Measurements from ENCODE around the gene GCG. TPM values are rescaled to one million over a fixed set of nuclear protein-coding genes. Genes with fewer than 3 reads are reported as not detected.

Gene GCG
- total RNA-seq, 1 experiment from 2014 or later = not detected

DNA sequence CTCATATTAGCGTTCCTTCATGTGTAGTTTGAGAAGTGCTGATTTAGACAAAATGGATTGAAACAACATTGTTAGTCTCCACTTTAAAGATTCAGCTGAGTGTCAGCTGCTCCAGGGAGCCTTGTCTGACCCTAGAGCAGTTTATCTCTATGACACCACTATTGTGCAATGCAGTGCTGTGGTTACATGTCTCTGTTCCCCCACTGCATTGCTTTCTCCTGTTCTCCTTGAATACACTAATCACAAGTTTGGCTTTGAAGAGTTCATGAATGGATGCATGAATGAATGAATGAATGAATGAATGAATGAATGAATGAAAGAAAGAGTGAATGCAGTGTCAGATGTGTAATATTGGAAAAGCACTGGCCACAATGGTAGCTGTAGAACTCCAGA is 38.3 kb downstream of the GCG start:
- peaks cover 6% of the 10 kb centered on the region for H3K9me3 Mint-ChIP-seq (ENCODE audit: low read depth, unreplicated experiment)
- BruUV-seq (replicated peaks) = no TSS peak
- DNase-seq = no peak
- H3K4me3 Mint-ChIP-seq (ENCODE audit: low read depth, unreplicated experiment) = no peak overlapping the region
- no peaks in the 10 kb centered on the region for H3K36me3 Mint-ChIP-seq (ENCODE audit: insufficient read depth, unreplicated experiment)
- TF ChIP-seq, protein P1, sequence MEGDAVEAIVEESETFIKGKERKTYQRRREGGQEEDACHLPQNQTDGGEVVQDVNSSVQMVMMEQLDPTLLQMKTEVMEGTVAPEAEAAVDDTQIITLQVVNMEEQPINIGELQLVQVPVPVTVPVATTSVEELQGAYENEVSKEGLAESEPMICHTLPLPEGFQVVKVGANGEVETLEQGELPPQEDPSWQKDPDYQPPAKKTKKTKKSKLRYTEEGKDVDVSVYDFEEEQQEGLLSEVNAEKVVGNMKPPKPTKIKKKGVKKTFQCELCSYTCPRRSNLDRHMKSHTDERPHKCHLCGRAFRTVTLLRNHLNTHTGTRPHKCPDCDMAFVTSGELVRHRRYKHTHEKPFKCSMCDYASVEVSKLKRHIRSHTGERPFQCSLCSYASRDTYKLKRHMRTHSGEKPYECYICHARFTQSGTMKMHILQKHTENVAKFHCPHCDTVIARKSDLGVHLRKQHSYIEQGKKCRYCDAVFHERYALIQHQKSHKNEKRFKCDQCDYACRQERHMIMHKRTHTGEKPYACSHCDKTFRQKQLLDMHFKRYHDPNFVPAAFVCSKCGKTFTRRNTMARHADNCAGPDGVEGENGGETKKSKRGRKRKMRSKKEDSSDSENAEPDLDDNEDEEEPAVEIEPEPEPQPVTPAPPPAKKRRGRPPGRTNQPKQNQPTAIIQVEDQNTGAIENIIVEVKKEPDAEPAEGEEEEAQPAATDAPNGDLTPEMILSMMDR (IDR thresholded peaks at IDR 0.05; ENCODE audit: unreplicated experiment) = no peak
- H3K27me3 Mint-ChIP-seq (ENCODE audit: unreplicated experiment) = no peaks in the 10 kb centered on the region
- CTCF ChIA-PET = no interaction called here
- no peak overlapping the region for H3K27ac Mint-ChIP-seq (ENCODE audit: unreplicated experiment)
- no peaks in the 10 kb centered on the region for H3K4me1 Mint-ChIP-seq (ENCODE audit: low read depth, unreplicated experiment)
- intact Hi-C loops (cut with micrococcal nuclease; ENCODE audit: unreplicated experiment) = no loop called here

DNA sequence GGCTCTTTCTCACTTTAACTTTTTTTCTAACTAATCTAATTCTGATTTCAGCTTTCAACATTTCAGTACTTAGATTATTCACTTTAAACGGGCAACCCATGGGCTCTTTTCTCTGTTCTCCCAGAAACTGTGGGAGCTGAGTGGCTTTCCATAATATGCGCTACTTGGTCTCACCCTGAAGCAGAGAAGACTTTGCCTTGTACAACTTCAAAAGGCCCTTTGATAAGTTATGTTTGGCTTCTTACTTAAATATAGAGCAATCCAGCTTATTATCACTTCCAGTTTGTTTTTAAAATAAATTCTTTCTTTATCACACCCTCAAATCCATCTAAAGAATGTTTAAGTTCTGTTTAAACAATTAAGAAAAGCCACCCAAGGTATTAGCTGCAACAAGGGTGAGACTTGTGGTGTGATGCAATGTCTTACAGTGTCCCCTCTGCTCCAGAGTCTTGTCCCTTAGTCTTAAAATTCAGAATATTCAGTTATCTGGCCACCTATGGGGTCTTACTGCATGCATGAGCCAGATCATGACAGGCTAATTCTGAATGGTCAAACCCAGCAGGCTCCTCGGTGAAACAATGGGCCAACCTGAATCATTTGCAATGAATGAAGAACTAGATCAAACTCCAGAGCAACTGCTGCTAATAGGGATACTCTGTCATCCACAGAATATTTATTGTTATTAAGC is 38.8 kb downstream of the GCG start:
- Mint-ChIP-seq H3K36me3 (ENCODE audit: insufficient read depth, unreplicated experiment) (no peaks in the 10 kb centered on the region), H3K4me3 (ENCODE audit: low read depth, unreplicated experiment) (no peak overlapping the region), H3K4me1 (ENCODE audit: low read depth, unreplicated experiment) (peaks cover 2% of the 10 kb centered on the region), H3K9me3 (ENCODE audit: low read depth, unreplicated experiment) (peaks cover 6% of the 10 kb centered on the region), H3K27ac (ENCODE audit: unreplicated experiment) (no peak overlapping the region), H3K27me3 (ENCODE audit: unreplicated experiment) (no peaks in the 10 kb centered on the region)
- BruUV-seq (replicated peaks) = no TSS peak
- TF ChIP-seq, protein P1 (IDR thresholded peaks at IDR 0.05; ENCODE audit: unreplicated experiment) = no peak
- DNase-seq = no peak
- intact Hi-C loops (cut with micrococcal nuclease; ENCODE audit: unreplicated experiment) = no loop called here
- CTCF ChIA-PET = interaction anchor here (0.6 kb wide), 1 partner anchor 241 kb away, joined by 4 read pairs; no protein-coding TSS in a partner anchor

DNA sequence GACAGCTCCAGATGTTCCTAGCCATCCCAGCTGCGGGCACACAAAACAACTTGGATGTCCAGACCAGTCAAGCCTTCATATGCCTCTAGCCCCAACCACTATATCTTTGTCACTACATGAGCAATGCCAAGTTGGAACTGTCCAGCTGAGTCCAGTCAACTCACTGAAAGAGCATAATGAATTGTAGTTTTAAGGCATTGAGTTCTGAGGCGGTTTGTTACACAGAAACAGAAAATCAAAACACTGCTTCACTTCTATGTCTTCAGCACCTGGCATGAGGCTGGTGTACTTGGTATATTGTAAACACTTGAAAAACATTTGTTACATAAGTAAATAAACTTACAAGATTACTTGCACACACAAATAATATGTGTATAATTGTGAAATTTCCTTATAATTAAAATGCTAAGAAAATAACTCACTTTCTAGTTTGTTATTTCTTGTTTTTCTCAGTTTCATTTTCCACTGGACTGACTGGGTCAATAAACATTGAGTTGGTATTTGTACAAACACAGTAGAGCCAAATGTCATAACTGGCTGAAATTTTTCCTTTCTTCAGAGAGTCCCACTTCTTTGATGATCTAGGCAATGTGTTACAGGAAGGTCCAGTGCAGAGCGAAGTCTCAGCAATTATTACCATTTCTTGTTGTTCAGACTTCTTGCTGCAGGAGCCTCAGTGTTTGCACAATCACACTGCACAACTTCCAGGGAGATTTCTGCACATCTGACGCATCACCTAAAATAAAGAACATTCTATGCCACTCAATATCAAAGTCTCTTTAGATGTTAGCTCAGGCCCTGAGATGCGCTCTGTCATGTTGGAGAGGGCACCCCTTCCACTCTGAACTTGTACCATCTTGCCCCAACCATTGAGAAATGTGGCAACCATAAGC is 39.8 kb downstream of the GCG start:
- H3K27me3 Mint-ChIP-seq (ENCODE audit: unreplicated experiment) = no peaks in the 10 kb centered on the region
- peaks cover 7% of the 10 kb centered on the region for H3K4me1 Mint-ChIP-seq (ENCODE audit: low read depth, unreplicated experiment)
- TF ChIP-seq, protein P1 (IDR thresholded peaks at IDR 0.05; ENCODE audit: unreplicated experiment) = no peak
- peaks cover 6% of the 10 kb centered on the region for H3K9me3 Mint-ChIP-seq (ENCODE audit: low read depth, unreplicated experiment)
- no peak overlapping the region for H3K4me3 Mint-ChIP-seq (ENCODE audit: low read depth, unreplicated experiment)
- DNase-seq = no peak
- H3K36me3 Mint-ChIP-seq (ENCODE audit: insufficient read depth, unreplicated experiment) = no peaks in the 10 kb centered on the region
- intact Hi-C loops (cut with micrococcal nuclease; ENCODE audit: unreplicated experiment) = no loop called here
- no TSS peak for BruUV-seq (replicated peaks)
- H3K27ac Mint-ChIP-seq (ENCODE audit: unreplicated experiment) = no peak overlapping the region
- CTCF ChIA-PET = interaction anchor here (0.6 kb wide), 1 partner anchor 240 kb away, joined by 4 read pairs; no protein-coding TSS in a partner anchor

DNA sequence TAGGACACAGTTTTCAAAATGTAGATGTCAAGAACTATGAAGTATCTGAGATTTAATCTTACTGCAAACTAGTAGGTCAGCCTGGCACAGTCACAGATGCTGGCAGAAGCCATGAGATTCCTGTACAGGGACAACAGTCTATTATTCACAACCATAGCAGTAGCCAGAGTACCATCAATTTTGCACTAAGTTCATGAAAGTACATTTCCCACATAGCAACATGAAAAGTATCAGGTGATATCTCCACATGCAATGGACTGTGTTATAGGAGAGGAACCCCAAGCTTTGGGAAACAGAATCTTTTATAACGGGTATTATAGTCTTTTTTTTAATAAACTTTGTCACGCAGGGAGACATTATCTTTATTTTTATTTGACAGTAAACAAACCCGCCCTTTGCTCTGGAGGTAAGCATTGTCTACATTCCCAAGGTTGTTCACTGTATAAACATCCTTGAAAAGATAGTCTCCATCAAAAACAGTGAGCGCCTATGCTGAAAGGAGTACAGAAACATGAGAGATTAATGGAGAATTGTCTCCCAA is 44.6 kb downstream of the GCG start:
- no peak for DNase-seq
- Mint-ChIP-seq H3K4me1 (ENCODE audit: low read depth, unreplicated experiment) (peaks cover 7% of the 10 kb centered on the region), H3K36me3 (ENCODE audit: insufficient read depth, unreplicated experiment) (no peaks in the 10 kb centered on the region), H3K4me3 (ENCODE audit: low read depth, unreplicated experiment) (no peak overlapping the region), H3K9me3 (ENCODE audit: low read depth, unreplicated experiment) (peaks cover 3% of the 10 kb centered on the region), H3K27me3 (ENCODE audit: unreplicated experiment) (no peaks in the 10 kb centered on the region), H3K27ac (ENCODE audit: unreplicated experiment) (no peak overlapping the region)
- intact Hi-C loops (cut with micrococcal nuclease; ENCODE audit: unreplicated experiment) = no loop called here
- CTCF ChIA-PET = no interaction called here
- TF ChIP-seq, protein P1 (IDR thresholded peaks at IDR 0.05; ENCODE audit: unreplicated experiment) = no peak
- BruUV-seq (replicated peaks) = no TSS peak

Data from Calu3 (cell line).